Measurements from ENCODE around the gene RHBDL1.

The RHBDL1 gene

DNA sequence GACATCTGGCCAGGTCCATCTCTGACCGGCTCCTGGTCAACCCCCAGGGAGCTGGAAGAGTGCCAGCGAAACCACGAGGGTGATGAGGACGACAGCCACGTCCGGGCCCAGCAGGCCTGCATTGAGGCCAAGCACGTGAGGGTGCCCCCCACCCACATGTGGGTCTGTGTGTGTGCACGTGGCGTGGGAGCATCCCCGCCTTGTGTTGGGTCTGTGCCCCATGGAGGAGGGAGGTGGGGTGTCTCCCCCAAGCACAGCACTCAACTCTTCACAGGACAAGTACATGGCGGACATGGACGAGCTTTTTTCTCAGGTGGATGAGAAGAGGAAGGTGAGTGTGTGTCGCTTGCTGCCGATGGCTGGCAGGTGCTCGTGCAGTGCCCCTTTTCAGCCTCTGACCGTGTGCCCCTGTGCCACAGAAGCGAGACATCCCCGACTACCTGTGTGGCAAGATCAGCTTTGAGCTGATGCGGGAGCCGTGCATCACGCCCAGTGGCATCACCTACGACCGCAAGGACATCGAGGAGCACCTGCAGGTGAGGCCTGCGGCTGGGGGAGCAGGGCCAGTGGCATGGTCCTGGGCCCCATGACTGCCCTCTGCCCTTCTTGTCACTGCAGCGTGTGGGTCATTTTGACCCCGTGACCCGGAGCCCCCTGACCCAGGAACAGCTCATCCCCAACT is 6.4 kb downstream of the RHBDL1 start:
- no peak for TF ChIP-seq CTCF (IDR thresholded peaks at IDR 0.05)
- no peak for TF ChIP-seq ZFX (IDR thresholded peaks at IDR 0.05; ENCODE audit: borderline replicate concordance)
- peak overlapping the region; percentile 98 for H3K27ac ChIP-seq

GRCh38 chr16:682493-683395 is 7.3 kb downstream of the RHBDL1 start:
- TF ChIP-seq ZFX (IDR thresholded peaks at IDR 0.05; ENCODE audit: borderline replicate concordance) (no peak), CTCF (IDR thresholded peaks at IDR 0.05) (no peak)
- peak overlapping the region; percentile 98 for H3K27ac ChIP-seq

- TF ChIP-seq ZFX (IDR thresholded peaks at IDR 0.05; ENCODE audit: borderline replicate concordance) = no peak
- peak overlapping the region; percentile 98 for H3K27ac ChIP-seq
These were observed 8.1 kb downstream of the RHBDL1 start for GRCh38 chr16:683396-684070.

GRCh38 chr16:684071-684794 is 8.8 kb downstream of the RHBDL1 start, which contains the start of gene JMJD8:
JMJD8 (minus strand) TSS chr16:684334; CDS start chr16:684319, 15 bp downstream.
- H3K27ac ChIP-seq = peak within 1 kb of the TSS; percentile 98
- TF ChIP-seq CTCF (IDR thresholded peaks at IDR 0.05) = no peak
- TF ChIP-seq ZFX (IDR thresholded peaks at IDR 0.05; ENCODE audit: borderline replicate concordance) = no peak

DNA sequence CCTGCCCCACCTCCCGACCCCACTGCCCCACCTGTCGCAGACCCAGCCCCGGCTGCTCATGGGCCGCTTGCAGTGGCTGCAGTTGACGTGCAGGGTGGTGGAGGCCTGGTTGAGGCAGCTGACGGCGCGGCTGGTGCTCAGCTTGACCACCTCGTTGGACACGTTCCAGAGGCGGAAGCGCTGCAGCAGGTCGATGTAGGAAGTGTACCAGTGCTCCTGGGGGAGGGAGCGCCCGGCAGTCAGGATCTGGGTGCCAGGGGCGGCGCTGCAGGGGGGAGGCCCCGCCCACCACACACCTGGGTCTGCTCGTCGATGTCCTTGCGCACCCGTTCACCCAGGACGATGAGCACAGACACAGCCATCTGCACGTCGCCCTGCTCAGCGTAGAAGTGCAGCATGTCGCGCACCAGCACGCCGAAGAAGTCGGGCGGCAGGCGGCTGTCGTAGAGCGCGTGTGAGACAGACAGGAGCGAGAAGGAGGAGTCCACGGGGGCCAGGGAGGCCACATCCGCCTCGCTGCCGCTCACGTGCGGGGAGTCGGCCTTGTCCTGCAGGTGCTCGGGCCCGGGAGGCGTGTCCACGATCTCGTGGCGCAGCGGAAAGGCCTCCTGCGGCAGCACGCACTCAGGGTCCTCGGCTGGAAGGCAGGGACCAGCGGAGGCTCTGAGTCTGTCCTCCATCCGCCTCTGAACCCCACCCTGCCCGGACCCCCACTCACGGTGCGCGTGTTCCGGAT is 9.7 kb downstream of the RHBDL1 start:
- TF ChIP-seq CTCF (IDR thresholded peaks at IDR 0.05) (no peak), ZFX (IDR thresholded peaks at IDR 0.05; ENCODE audit: borderline replicate concordance) (no peak)
- H3K27ac ChIP-seq = peak overlapping the region; percentile 98

GRCh38 chr16:685967-686366 is 10.5 kb downstream of the RHBDL1 start:
- TF ChIP-seq ZFX (IDR thresholded peaks at IDR 0.05; ENCODE audit: borderline replicate concordance) (no peak), CTCF (IDR thresholded peaks at IDR 0.05) (peak; percentile 90)
- H3K27ac ChIP-seq = peak overlapping the region; percentile 98

Measured in 22Rv1 (cell line).